Uterus (tissue), 4 donors: ENCODE measurements around the gene GAP43. TPM values are rescaled to one million over a fixed set of nuclear protein-coding genes. Genes with fewer than 3 reads are reported as not detected.

Experiments used
- DNase-seq, 2 donors: peaks; one replicate each; pipeline ENCODE4 v3.0.0-alpha.2; 2019 to 2020
- H3K27ac ChIP-seq, 2 donors: fragments of 200-600 bp; sonication (generic); 1 replicate in 1 of 2; 2 replicates in 1 of 2; pipeline ENCODE4 v1.5.1; 2016 to 2018
- H3K27me3 ChIP-seq, 2 donors: fragments of 200-600 bp; sonication (generic); one replicate each; pipeline ENCODE4 v1.5.1; 2018 to 2019; ENCODE audit warnings: control low read depth in 1 of 2
- H3K36me3 ChIP-seq, 2 donors: fragments of 200-600 bp; sonication (generic); one replicate each; pipeline ENCODE4 v1.5.1; 2019; ENCODE audit warnings: control low read depth in 1 of 2
- H3K4me1 ChIP-seq, 2 donors: fragments of 200-600 bp; sonication (generic); one replicate each; pipeline ENCODE4 v1.5.1; 2018 to 2019; ENCODE audit warnings: control low read depth in 1 of 2
- H3K4me3 ChIP-seq, 2 donors: fragments of 200-600 bp; sonication (generic); 1 replicate in 1 of 2; 2 replicates in 1 of 2; pipeline ENCODE4 v1.5.1; 2018 to 2019; ENCODE audit warnings: mild to moderate bottlenecking in 1 of 2
- H3K9me3 ChIP-seq, 2 donors: fragments of 200-600 bp; sonication (generic); one replicate each; pipeline ENCODE4 v1.5.1; 2019; ENCODE audit warnings: control low read depth in 1 of 2
- POLR2A ChIP-seq, 2 donors: fragments of 450-650 bp; IDR thresholded peaks; one replicate each; pipeline ENCODE4 v1.6.1; 2016; ENCODE audit warnings: antibody characterized with exemption in 2 of 2, mild to moderate bottlenecking in 1 of 2, moderate library complexity in 1 of 2
- intact Hi-C: fragments of 100-400 bp; cut with DNase I; formaldehyde crosslinking; loops from one replicate; pipeline ENCODE4 v1.15.1; 2023; ENCODE audit warnings: low total_unique reads
- total RNA-seq, 4 donors: library from RNA; depleted of rRNA in 3 of 4; stranded (reverse); fragments of >200 nt in 3 of 4; gene quantifications; one replicate each; pipeline versions ENCODE4 v1.1.0 to v1.2.4, GENCODE V29; 2014 to 2023
- TF ChIP-seq, protein P1 (sequence below), 4 experiments: fragments of 200-600 bp in 2 of 4; fragments of 450-650 bp in 2 of 4; sonication (generic) in 2 of 4; IDR thresholded peaks; one replicate each; pipeline ENCODE4 v1.5.1; 2016 to 2019; ENCODE audit warnings: antibody characterized with exemption in 4 of 4, mild to moderate bottlenecking in 2 of 4, moderate library complexity in 1 of 4
- donor health status: DM: yes; HTN: yes; CAD: no.

The GAP43 gene
- total RNA-seq, 4 donors from 2014 or later = 7.0 TPM; not detected in 3

DNA sequence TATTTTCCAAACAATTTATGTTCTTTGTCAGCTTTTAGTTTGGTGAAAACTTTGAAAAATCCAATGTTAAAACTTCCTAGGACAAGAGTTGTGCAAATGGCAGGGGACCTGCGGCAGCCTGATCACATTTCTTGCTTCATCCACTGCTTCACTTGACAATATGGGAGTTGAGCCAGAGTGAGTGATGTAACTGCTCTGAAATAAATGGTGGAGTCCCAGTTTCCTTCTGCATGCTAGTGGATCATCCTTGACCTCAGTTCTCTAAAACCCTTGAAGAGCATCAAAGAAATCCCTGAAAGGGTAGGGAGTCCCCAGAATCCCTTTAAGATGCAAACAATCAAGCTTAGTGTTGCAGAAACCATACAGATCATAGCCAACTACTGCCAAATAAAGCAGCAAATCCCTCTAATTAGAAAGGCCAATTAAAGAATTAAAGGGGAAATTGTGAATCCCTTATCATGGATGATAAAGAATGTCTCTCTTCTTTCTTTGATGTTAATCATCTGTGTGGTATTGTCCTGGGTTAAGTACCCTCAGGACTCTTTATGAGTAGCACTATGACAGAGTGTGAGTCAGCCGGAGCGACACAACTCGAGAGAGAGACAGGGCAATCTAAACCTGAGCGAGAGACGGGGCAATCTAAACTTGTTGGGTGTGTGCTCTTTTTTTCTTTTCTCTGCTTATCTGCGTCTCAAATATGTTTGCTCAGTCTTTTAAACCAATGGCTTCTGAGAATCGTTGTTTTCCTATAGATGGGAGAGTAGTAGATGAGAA lies 41.8 kb upstream of the GAP43 start:
- Histone ChIP-seq H3K4me3 (no peak overlapping the region), H3K9me3 (no peaks in the 10 kb centered on the region), H3K4me1 (no peaks in the 10 kb centered on the region), H3K36me3 (no peaks in the 10 kb centered on the region), H3K27me3 (no peaks in the 10 kb centered on the region), H3K27ac (no peak overlapping the region)
- intact Hi-C loops = no loop called here
- no peak for DNase-seq
- TF ChIP-seq, protein P1, sequence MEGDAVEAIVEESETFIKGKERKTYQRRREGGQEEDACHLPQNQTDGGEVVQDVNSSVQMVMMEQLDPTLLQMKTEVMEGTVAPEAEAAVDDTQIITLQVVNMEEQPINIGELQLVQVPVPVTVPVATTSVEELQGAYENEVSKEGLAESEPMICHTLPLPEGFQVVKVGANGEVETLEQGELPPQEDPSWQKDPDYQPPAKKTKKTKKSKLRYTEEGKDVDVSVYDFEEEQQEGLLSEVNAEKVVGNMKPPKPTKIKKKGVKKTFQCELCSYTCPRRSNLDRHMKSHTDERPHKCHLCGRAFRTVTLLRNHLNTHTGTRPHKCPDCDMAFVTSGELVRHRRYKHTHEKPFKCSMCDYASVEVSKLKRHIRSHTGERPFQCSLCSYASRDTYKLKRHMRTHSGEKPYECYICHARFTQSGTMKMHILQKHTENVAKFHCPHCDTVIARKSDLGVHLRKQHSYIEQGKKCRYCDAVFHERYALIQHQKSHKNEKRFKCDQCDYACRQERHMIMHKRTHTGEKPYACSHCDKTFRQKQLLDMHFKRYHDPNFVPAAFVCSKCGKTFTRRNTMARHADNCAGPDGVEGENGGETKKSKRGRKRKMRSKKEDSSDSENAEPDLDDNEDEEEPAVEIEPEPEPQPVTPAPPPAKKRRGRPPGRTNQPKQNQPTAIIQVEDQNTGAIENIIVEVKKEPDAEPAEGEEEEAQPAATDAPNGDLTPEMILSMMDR (IDR thresholded peaks at IDR 0.05) = no peak
- TF ChIP-seq POLR2A (IDR thresholded peaks at IDR 0.05) = no peak

DNA sequence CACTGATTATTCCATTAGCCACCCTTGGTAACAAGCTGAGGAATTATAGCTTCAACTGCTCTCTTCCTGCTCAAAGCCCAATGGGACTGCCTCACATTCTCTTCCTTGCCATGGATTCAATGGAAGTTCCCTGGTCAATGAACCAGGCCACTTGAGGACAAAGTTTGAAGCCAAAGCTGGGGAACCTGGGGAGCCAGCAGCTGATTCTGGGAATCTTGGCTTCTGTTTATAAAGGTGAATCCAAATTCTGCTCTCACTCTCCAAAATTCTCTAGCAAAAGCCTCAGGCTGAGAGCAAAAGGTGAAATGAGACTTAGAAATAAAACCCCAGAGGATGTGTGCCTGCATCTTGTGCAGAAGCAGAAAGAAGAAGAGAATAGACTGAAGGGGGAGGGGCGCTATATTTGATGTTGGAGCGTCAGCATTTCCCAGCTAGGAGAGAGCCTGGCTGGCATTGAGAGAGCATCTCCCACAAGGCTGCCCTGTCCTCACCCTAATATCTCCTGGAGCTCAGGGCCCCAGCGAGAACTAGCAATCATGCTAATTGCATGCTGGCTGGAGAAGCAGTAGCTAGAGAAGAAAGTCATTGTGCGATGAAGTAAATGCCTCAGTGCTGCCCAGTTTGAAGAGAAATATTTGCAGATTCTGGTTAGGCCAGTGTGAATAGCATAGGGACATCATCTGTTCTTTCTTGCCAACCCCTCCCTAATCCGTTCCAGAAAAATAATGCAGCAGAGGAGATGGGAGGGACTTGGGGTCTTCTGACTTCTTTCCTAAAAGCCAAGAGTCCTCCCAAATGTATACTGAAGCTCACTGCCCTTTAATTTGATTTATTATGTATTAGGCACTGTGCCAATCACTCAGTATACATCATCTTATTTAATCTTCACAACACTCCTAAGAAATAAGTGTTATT lies 34.9 kb upstream of the GAP43 start:
- H3K27ac ChIP-seq = no peak overlapping the region
- no peaks in the 10 kb centered on the region for H3K9me3 ChIP-seq
- no peaks in the 10 kb centered on the region for H3K27me3 ChIP-seq
- TF ChIP-seq POLR2A (IDR thresholded peaks at IDR 0.05) = no peak
- TF ChIP-seq, protein P1 (IDR thresholded peaks at IDR 0.05) = no peak
- no peak for DNase-seq
- H3K4me1 ChIP-seq = no peaks in the 10 kb centered on the region
- no peaks in the 10 kb centered on the region for H3K36me3 ChIP-seq
- no peak overlapping the region for H3K4me3 ChIP-seq
- intact Hi-C loops = no loop called here

DNA sequence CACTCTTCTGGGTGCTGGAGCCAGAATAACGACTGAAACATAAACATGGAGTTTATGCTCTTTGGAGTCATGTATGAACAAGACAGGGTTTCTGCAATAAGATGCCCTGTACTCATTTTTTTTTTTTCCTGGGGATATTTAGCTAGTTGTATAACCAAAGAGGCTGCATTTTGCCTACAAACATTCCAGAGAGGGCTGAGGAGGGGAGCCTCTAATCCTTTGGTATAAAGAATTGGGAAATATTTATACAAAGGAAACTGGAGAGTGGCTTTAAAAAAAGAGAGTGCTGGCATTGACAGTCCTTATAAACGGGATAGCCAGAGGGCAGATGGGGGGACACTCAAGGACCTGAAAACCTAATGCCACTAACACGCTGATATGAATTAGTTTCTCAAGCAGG lies 32.4 kb upstream of the GAP43 start:
- Histone ChIP-seq H3K27me3 (no peaks in the 10 kb centered on the region), H3K36me3 (no peaks in the 10 kb centered on the region), H3K9me3 (peaks cover 0 to 5% of the 10 kb centered on the region in 2 donors), H3K4me3 (no peak overlapping the region), H3K4me1 (no peaks in the 10 kb centered on the region), H3K27ac (no peak overlapping the region)
- intact Hi-C loops = no loop called here
- TF ChIP-seq POLR2A (IDR thresholded peaks at IDR 0.05) = no peak
- TF ChIP-seq, protein P1 (IDR thresholded peaks at IDR 0.05) = no peak
- no peak for DNase-seq

DNA sequence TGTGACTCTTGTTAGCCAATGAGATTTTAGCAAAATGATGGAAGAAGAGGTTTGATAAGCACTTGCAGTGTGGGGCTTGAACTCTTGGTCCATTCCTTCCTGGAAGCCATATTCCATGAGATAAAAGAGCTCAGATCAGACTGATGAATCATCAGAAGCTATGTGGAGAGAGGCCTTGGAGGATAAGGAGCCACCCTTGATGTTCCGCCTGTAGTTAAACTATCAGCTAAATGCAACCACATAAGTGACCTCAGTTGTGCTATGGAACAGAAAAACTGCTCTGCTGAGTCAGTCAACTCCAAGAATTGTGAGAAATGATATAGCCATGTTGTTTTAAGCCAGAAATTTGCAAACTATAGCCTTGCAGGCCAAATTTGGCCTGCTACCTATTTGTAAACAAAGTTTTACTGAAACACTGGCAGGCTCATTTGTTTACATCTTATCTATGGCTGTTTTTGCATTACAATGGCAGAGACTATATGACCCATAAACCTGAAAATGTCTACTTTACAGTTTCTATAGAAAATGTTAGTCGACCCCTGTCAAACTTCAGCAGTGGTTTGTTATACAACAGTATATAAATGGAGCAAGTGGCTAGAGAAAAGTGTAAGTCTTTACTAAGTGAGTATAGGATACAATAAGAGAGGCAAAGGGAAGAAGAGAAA lies 27.6 kb upstream of the GAP43 start:
- peaks cover 0 to 5% of the 10 kb centered on the region in 2 donors for H3K9me3 ChIP-seq
- H3K4me3 ChIP-seq = no peak overlapping the region
- TF ChIP-seq POLR2A (IDR thresholded peaks at IDR 0.05) = no peak
- TF ChIP-seq, protein P1 (IDR thresholded peaks at IDR 0.05) = no peak
- H3K27me3 ChIP-seq = no peaks in the 10 kb centered on the region
- H3K27ac ChIP-seq = no peak overlapping the region
- intact Hi-C loops = no loop called here
- no peak for DNase-seq
- no peaks in the 10 kb centered on the region for H3K4me1 ChIP-seq
- no peaks in the 10 kb centered on the region for H3K36me3 ChIP-seq
